A549 (cell line): ENCODE measurements around the gene AAK1.
"Not testable (repeated sequence)": the region's sequence is repeated elsewhere in the genome, so short reads cannot be mapped to it uniquely, and the experiment has no call there.

Experiments used
- MAFK ChIP-seq: fragments of 450-650 bp; IDR thresholded peaks from 2 replicates; pipeline ENCODE4 v1.6.1; 2014; ENCODE audit not compliant: partially characterized antibody
- MAZ ChIP-seq: fragments of 150-350 bp; IDR thresholded peaks from 2 replicates; pipeline ENCODE4 v1.6.1; 2014; ENCODE audit warnings: antibody characterized with exemption, low read depth, low read length, borderline replicate concordance
- SMC3 ChIP-seq: fragments of >200 bp; sonication (Bioruptor Twin); formaldehyde crosslinking; IDR thresholded peaks from 3 replicates; pipeline ENCODE4 v1.6.1; 2018; ENCODE audit warnings: inconsistent platforms
- TF ChIP-seq, protein P1 (sequence below): fragments of >200 bp; sonication (Bioruptor Twin); formaldehyde crosslinking; IDR thresholded peaks from 3 replicates; pipeline ENCODE4 v1.5.1; 2016
- TF ChIP-seq, protein P2 (sequence below): fragments of 250-450 bp; sonication (Bioruptor Pico); IDR thresholded peaks from 2 replicates; pipeline ENCODE4 v1.5.0; 2021; ENCODE audit warnings: mild to moderate bottlenecking, moderate library complexity, borderline replicate concordance
- TF ChIP-seq, protein P3 (sequence below): IDR thresholded peaks from 2 replicates; pipeline ENCODE4 v1.6.1; 2012

DNA sequence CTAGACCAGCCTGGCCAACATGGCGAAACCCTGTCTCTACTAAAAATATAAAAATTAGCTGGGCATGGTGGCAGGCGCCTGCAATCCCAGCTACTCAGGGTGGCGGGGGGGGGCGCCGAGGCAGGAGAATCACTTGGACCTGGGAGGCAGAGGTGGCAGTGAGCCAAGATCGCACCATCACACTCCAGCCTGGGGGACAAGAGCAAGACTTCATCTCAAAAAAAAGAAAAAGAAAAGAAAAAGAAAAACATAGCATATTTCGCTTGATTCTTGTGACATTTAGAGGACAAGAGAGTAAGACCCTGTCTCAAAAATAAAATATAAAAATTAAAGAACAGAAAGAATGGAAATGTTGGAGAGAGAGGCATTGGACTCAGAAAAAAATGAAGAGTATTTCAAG is 224.4 kb downstream of the AAK1 start:
- TF ChIP-seq, protein P1, sequence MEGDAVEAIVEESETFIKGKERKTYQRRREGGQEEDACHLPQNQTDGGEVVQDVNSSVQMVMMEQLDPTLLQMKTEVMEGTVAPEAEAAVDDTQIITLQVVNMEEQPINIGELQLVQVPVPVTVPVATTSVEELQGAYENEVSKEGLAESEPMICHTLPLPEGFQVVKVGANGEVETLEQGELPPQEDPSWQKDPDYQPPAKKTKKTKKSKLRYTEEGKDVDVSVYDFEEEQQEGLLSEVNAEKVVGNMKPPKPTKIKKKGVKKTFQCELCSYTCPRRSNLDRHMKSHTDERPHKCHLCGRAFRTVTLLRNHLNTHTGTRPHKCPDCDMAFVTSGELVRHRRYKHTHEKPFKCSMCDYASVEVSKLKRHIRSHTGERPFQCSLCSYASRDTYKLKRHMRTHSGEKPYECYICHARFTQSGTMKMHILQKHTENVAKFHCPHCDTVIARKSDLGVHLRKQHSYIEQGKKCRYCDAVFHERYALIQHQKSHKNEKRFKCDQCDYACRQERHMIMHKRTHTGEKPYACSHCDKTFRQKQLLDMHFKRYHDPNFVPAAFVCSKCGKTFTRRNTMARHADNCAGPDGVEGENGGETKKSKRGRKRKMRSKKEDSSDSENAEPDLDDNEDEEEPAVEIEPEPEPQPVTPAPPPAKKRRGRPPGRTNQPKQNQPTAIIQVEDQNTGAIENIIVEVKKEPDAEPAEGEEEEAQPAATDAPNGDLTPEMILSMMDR, result not testable (repeated sequence)
- not testable (repeated sequence) for TF ChIP-seq SMC3, MAFK, MAZ
- TF ChIP-seq, protein P2, sequence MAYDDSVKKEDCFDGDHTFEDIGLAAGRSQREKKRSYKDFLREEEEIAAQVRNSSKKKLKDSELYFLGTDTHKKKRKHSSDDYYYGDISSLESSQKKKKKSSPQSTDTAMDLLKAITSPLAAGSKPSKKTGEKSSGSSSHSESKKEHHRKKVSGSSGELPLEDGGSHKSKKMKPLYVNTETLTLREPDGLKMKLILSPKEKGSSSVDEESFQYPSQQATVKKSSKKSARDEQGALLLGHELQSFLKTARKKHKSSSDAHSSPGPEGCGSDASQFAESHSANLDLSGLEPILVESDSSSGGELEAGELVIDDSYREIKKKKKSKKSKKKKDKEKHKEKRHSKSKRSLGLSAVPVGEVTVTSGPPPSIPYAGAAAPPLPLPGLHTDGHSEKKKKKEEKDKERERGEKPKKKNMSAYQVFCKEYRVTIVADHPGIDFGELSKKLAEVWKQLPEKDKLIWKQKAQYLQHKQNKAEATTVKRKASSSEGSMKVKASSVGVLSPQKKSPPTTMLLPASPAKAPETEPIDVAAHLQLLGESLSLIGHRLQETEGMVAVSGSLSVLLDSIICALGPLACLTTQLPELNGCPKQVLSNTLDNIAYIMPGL (CRISPR knock-in tag), result not testable (repeated sequence)
- TF ChIP-seq, protein P3, sequence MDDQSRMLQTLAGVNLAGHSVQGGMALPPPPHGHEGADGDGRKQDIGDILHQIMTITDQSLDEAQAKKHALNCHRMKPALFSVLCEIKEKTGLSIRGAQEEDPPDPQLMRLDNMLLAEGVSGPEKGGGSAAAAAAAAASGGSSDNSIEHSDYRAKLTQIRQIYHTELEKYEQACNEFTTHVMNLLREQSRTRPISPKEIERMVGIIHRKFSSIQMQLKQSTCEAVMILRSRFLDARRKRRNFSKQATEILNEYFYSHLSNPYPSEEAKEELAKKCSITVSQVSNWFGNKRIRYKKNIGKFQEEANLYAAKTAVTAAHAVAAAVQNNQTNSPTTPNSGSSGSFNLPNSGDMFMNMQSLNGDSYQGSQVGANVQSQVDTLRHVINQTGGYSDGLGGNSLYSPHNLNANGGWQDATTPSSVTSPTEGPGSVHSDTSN, result not testable (repeated sequence)
